GM19463 (cell line): Measurements from ENCODE around the gene TMEM109.

Experiments used
- ATAC-seq: cut with Tn5 transposase; IDR thresholded peaks from one replicate; pipeline ENCODE4 v1.9.1; 2021; ENCODE audit warnings: mild to moderate bottlenecking, moderate library complexity; ENCODE audit not compliant: unreplicated experiment

TMEM109 gene

DNA sequence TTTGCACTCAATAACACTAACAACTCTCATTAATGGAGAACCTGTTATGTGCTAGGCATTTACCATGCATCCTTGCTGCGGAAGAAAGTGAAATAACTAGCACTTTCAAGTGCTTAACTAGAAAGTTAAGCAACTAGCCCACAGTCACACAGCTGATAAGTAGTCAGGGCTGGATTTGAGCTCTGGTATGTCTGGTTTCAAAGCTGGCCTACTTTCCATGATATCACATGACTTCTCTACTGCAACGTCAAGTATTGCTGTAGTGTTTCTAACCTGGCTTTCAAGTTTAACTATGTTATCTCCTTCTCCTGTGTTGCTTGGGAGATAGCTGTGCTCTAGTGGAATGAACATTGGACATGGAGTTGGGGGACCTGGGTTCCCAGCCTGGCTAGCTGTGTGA is 25.9 kb downstream of the TMEM109 start:
- no peak for ATAC-seq

GRCh38 chr11:60941371-60942119 is 27.6 kb downstream of the TMEM109 start:
- no peak for ATAC-seq

DNA sequence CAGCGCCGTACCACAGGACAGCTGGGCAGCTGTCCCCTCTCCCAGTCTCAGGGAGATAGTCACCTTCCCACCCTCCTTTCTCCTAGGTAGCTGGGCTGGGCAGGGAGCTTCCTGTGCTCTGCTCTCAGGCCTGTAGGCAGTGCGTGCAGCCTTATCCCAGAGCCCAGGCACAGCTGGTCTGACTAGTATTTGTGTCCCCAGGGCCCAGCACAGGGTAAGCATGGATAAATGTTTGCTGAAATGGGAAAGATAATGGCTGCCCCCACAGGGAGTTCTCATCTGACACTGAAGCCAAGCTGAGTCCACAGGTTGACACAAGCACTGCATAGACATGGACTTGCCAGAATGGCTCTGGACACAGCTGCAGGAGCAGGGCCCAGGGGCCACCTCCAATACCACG is 28.3 kb downstream of the TMEM109 start:
- no peak for ATAC-seq

- ATAC-seq, result no peak
These were observed 29.1 kb downstream of the TMEM109 start for GRCh38 chr11:60942970-60943565.

GRCh38 chr11:60944490-60945294 is 30.7 kb downstream of the TMEM109 start:
- no peak for ATAC-seq

- no peak for ATAC-seq
These were observed 31.3 kb downstream of the TMEM109 start for GRCh38 chr11:60945295-60945667.

- no peak for ATAC-seq
These were observed 32.8 kb downstream of the TMEM109 start for GRCh38 chr11:60946601-60947264.

GRCh38 chr11:60947700-60948099 is 33.7 kb downstream of the TMEM109 start:
- no peak for ATAC-seq

GRCh38 chr11:60948250-60948649 is 34.3 kb downstream of the TMEM109 start:
- ATAC-seq, result no peak

- no peak for ATAC-seq
These were observed 36.1 kb downstream of the TMEM109 start for GRCh38 chr11:60950024-60950423.

- no peak for ATAC-seq
These were observed 37.1 kb downstream of the TMEM109 start for GRCh38 chr11:60950933-60951605.

- ATAC-seq, result no peak
These were observed 37.6 kb downstream of the TMEM109 start for GRCh38 chr11:60951606-60951903.

DNA sequence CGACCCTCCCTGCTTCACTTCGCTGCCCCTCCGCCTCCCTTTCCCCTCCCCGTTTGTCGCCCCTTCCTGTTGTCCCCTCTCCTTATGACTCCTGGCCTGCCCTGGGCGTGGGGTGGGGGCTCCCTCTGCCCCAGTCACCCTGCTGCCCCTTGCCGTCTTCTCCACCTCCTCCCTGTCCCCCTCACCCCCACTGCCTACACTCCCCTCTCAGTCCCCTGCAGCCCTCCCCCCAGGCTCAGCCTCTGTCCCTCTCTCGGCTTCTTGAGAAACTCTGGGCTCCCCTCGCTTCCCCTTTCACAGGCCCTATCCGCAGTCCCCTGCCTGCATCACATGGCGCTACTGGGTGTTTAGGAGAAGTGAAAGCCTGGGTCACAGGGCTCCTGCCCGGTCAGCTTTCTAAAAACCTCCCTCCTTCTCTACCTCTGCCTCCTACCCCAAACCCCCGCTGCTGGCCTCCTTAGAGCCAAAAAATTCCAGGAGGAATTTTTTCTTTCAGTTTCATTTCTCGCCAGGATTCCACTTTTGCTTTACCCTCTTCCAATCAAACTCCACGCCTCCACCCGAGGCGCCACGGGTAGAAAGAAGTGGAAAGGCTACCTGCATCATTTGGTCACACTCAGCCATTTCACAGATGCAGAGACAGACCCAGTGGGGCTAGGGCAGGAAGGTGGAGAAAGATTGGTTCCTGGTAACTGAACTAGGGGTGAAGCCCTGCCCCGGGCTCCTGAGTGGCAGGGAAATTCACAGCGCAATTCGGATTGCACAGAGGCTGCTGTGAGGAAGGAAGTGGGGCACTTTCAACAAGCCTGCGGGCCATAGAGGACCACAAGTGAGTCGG is 38.2 kb downstream of the TMEM109 start, which contains the start of gene SLC15A3:
TSS of gene SLC15A3 (minus strand) at position 273 of the 838 bp plus-strand sequence. CDS start 625 bp downstream, outside the sequence.
- peak; percentile 62 for ATAC-seq

DNA sequence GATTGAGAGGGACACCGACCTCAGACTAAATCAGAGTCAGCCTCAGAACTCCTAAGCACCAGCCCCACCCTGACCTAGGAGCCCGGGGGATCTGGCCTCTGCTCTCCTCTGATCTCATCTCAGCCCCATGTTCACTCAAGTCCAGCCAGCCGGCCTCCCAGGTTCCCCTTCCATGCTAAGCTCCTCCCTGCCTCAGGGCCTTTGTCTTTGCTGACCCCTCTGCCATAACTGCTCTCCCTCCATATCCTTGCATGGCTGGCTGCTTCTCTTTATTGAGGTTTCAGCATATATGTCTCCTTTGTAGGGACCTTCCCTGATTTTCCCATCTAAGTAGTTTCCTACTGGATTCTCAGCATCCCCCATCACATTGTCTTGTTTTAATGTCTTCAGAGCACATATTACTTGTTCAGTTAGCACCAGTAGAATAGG is 38.8 kb downstream of the TMEM109 start:
- ATAC-seq, result no peak

- ATAC-seq, result no peak
These were observed 39.8 kb downstream of the TMEM109 start for GRCh38 chr11:60953781-60954180.

GRCh38 chr11:60954421-60954820 is 40.5 kb downstream of the TMEM109 start:
- no peak for ATAC-seq

DNA sequence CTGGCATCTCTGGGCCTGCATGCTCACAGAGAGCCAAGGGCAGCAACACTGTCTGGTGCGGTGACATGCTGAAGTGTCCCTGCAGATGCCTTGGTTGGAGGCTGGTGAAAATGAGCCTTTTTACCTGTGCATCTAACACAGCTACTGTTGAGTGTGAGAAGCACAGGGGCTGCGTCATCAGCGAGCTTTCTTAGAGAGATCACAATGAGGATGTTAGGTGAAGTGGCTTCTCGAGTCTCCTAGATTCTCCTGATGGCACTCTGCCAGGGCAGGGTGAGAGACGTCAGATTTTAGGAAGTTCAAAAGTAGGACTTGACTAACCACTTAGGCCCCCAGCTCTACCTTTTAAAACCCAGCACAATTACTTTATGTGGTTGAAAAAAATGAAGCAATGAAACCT is 41.6 kb downstream of the TMEM109 start:
- ATAC-seq, result no peak

GRCh38 chr11:60957188-60957587 is 43.2 kb downstream of the TMEM109 start:
- ATAC-seq, result no peak

DNA sequence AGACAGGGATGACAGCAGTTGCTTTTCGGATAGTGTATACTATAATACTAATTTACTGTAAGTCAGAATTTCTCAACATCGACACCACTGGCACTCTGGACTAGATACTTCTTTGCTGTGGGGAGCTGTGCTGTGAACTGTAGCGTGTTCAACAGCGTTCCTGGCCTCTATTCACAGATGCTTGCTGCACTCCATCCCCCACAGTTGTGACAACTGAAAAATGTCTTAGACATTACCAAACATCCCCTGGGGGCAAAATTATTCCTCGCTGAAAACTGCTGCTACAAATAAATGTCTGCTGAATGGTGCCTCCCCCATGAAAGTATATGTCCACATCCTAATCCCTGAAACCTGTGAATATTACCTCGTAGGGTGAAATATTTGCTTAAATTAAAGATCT is 45.5 kb downstream of the TMEM109 start:
- ATAC-seq, result no peak

GRCh38 chr11:60960405-60960804 is 46.4 kb downstream of the TMEM109 start:
- no peak for ATAC-seq
